Endothelial cell of hepatic sinusoid (primary cell): Measurements from ENCODE around the gene CFAP68.
"Not testable (repeated sequence)": the region's sequence is repeated elsewhere in the genome, so short reads cannot be mapped to it uniquely, and the experiment has no call there.

ENCODE experiments used
- in situ Hi-C: cut with HindIII; loops from 2 replicates; pipeline ENCODE4 v1.10.0; 2017; ENCODE audit warnings: low sequenced_read_pairs

Gene CFAP68

GRCh38 chr11:111870113-111870512 is 9.2 kb upstream of the CFAP68 start:
- in situ Hi-C loops, result no loop called here

- in situ Hi-C loops, result no loop called here
Measured at GRCh38 chr11:111870522-111870885, 8.8 kb upstream of the CFAP68 start.

- in situ Hi-C loops, result no loop called here
Measured at GRCh38 chr11:111870886-111871692, 8.3 kb upstream of the CFAP68 start, which contains the start of gene ALG9. Gene ALG9 (minus strand): TSS chr11:111871581. CDS start chr11:111871482, 99 bp downstream.

GRCh38 chr11:111871693-111872161 is 7.6 kb upstream of the CFAP68 start:
- in situ Hi-C loops, result no loop called here

GRCh38 chr11:111878385-111878848 is 924 bp upstream of the CFAP68 start:
- in situ Hi-C loops, result loop anchor here (5.0 kb wide), 1 partner anchor 49 kb away; no protein-coding TSS in a partner anchor

GRCh38 chr11:111879637-111879960 is 258 bp downstream of the CFAP68 start:
- in situ Hi-C loops, result loop anchor here (5.0 kb wide), 1 partner anchor 48 kb away; no protein-coding TSS in a partner anchor

DNA sequence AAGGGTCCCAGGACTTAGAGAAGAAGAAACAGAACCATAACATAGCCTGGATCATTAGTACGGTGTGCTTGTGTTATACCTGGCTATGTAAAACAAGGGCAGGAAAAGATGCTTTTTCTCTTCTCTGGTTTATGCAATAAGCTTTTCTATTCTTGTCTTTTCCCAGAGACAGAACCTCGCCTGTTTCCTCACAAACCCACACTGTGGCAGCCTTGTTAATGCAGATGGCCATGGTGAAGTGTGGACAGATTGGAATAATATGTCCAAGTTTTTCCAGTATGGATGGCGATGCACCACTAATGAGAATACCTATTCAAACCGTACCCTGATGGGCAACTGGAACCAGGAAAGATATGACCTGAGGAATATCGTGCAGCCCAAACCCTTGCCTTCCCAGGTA is 2.9 kb downstream of the CFAP68 start:
- in situ Hi-C loops, result no loop called here

GRCh38 chr11:111885053-111885452 is 5.7 kb downstream of the CFAP68 start:
- in situ Hi-C loops, result not testable (repeated sequence)

DNA sequence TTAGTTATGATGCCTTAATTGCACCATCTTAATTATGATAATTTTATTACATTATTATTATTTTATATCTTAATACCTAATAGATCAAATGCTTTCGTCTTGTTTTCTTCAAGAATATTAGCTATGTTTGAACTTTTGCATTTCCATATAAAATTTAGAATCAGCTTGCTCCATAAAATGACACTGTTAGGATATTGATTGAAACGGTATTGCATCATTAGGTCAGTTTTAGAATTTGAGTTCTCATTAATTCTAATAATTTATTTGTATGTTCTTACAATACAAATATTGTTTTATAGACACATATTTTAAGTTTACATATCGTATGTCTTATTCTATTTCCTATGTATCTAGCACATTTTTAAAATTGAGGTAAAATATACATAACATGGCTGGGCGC is 6.7 kb downstream of the CFAP68 start:
- in situ Hi-C loops, result no loop called here

DNA sequence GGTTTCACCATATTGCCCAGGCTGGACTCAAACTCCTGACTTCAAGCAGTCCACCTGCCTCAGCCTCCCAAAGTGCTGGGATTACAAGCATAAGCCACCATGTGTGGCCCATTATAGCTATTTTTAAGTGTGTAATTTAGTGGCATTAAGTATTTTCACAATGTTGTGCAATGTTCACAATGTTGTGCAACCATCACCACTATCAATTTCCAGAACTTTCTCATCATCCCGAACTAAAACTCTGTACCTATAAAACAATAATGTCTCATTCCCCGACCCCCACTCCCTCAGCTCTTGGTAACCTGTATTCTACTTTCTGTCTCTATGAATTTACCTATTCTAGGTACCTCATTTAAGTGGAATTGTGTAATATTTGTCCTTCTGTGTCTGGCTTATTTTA is 7.5 kb downstream of the CFAP68 start:
- in situ Hi-C loops, result no loop called here

DNA sequence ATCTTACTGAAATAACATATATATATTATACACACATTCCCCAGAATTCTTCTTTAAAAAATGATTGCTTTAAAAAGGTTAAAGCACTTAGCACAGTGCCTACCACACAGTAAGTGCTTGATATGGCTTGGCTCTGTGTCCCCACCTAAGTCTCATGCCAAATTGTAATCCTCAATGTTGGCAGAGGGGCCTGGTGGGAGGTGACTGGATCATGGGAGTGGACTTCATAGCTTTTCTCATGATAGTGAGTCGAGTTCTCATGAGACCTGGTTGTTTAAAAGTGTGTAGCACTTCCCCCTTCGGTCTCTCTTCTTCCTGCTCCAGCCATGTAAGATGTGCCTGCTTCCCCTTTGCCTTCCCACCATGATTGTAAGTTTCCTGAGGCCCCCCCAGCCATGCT is 26.1 kb downstream of the CFAP68 start:
- in situ Hi-C loops, result no loop called here

GRCh38 chr11:111906680-111907079 is 27.3 kb downstream of the CFAP68 start:
- in situ Hi-C loops, result no loop called here

- in situ Hi-C loops, result no loop called here
Measured at GRCh38 chr11:111908639-111909305, 29.4 kb downstream of the CFAP68 start.

- in situ Hi-C loops, result no loop called here
Measured at GRCh38 chr11:111909378-111909777, 30.0 kb downstream of the CFAP68 start.

DNA sequence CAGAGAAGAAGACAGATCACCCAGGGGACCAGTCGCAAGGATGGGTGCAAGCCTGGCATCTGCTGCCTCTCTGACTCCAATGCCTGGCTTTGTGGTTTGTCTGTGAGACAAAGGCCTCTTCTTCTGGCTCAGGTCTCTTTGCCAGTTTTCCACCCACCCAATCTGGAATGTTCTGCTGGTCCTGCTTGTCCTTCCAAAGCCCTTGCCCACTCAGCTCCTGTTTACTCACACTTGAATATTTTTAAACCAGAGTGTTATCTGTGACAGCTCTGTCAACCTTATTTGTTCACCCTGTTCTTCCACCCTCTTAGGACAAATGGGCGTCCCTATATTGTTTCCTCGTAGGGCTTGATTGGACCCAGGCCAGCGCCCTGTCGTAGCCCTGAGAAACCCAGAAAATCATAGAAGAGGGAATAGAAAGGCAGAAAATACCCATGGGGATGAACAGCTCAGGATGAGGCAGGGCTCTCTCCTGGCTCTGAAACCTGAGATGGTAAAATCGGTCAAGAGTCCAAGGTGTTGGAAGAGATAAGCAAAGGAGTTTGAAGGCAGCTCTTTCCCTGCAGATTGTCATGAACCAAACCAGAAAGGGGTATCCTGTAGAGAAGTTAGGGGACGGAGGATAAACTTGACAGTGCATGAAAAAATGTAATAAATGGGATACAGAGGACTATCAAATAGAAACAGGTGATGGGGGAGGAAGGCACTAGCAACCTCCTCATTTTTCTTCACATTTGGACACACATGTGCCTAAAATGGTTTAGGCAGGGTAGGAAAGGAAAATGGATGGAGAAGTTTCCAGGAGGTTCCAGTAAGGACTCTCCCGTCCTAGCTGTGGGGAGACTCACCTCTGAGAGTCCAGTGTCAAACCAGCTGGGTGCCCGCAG is 31.6 kb downstream of the CFAP68 start:
- in situ Hi-C loops, result no loop called here

DNA sequence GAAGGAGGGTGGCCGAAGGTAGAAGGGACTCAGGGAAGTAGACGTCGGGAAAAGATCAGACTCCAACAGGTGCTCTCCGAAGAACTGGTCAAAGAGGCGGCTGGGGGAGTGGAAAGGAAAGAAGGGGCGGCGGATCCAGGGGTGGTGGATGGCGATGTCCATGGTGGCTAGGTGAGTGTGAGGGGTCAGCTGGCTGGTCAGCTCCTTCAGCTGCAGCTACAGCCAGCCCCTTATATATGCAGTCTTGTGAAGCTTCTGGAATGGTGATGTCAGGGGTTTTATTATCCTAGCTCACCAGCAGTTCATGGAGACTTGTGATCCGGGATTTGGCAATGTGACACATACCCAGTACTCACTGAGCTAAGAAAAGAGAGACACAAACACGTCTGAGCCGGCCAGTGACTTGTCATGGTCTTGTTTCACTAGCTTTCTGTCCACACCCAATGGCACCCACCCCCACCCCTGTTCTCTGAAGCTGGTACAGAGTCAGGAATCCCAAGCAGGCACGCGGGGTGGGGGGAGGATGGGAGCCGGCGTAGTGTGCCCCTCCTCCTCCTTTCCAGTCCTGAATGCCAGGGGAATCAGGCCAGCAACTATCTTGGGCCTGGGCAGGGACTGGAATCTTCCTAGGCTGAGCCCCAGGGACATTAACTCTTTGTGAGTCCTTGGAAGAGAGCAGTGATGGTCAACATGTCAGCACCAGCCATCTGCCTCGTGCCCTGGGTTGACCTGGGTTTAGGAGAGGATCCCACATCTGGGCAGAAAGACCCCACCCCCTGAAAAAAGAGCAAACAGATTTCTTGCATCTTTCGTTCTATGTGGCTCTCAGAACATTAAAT is 32.4 kb downstream of the CFAP68 start, which contains the start of gene CRYAB:
Gene CRYAB (minus strand): TSS at position 208 of the 839 bp plus-strand sequence. CDS start 46 bp downstream, at position 162.
- in situ Hi-C loops, result no loop called here

DNA sequence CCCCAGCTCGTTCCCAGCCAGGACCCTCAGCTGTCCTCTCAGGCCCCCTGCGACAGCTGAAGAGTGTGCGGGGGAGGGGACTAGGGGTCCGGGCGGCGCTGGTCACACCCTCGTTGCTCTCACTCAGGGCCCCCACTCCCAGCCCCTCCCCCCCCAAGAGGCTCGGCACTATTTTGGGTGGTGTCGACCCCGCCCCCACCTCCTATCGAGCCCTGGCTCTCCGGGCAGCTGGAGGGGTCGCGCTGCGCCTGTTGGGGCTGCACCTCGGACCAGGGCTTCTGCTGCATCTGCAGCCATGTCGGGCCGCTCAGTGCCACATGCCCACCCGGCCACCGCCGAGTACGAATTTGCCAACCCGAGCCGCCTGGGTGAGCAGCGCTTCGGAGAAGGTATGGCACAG is 33.2 kb downstream of the CFAP68 start, which contains the start of gene HSPB2:
Gene HSPB2 (plus strand): TSS at position 200 of the 400 bp plus-strand sequence. CDS start 96 bp downstream, at position 296.
- in situ Hi-C loops, result no loop called here

DNA sequence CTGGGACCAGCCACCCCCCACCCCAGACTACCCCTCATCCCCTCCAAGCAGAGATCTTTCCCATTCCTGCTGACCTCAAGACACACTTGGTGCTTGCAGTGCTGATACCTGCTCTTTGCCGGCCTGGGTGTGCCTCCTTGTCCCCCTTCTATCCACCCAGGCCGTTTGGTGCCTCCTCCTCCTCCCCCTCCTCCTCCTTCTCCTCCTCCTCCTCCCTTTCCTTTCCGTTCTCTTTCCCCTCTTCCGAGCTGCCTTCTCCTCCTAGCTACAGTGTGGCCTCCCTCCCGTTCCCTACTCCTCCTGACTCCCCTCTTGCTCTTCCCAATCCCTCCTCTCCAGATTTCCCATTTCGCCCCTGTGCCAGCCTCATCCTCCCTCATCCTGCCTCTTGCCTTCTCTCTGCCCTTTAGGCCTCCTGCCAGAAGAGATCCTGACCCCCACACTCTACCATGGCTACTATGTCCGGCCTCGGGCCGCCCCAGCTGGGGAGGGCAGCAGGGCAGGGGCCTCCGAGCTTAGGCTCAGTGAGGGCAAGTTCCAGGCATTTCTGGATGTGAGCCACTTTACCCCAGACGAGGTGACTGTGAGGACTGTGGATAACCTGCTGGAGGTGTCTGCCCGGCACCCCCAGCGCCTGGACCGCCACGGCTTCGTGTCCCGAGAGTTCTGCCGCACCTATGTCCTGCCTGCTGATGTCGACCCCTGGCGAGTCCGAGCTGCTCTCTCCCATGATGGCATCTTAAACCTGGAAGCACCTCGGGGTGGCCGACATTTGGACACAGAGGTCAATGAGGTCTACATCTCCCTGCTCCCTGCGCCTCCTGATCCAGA is 33.9 kb downstream of the CFAP68 start:
- in situ Hi-C loops, result no loop called here

DNA sequence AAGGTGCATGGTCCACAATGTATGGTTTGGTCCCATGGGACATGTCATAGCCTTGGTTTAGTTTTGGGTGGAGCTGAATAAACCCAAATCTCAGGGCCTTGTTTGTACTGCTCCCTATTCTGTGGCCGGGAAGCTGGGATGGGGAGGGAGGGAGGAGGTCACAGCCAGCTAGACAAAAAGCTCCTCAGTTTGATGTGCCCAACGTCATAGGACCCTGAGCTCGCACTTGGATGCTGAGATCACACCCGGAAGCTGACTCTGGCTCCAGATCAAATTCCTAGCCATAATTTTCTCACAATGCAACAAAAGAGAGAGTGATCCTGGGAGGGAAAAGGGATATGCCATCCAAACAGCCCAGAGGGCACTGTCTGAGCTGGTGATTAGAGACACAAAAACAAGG is 34.7 kb downstream of the CFAP68 start:
- in situ Hi-C loops, result no loop called here
